ENCODE measurements around the gene HNRNPA2B1. TPM values are rescaled to one million over a fixed set of nuclear protein-coding genes. Genes with fewer than 3 reads are reported as not detected.
"Not testable (repeated sequence)": the region's sequence is repeated elsewhere in the genome, so short reads cannot be mapped to it uniquely, and the experiment has no call there.

HNRNPA2B1 gene
- total RNA-seq, 1 experiment from 2014 or later = 335 TPM

DNA sequence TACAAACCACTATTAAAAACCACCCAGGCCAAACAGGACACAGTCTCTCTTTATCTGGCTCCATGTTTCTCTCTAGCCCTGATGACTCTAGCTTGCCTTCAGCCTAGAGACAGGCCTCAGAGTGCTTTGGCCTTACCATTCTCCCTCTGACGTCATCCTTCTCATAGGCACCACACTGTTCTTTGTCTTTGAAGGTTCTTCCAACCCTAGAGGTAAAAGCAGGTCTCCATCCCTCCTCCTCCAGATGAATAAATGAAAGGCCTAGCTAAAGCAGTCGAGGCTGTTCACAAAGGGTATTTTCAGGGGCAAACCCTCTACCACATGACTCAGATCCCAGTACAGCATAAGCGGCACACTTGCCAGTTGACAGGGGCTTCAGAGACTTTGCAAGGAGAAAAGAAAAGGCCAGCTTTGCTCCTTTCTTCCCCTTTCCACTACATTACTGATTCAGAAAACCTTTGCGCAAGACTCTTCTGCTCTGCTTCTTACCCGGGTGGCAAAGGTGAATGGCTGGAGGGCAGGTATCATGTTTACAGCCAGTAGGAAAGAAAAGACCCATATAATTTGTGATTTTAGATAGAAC, 33.8 kb downstream of the HNRNPA2B1 start:
- no peak for DNase-seq (ENCODE audit: low spot score)

DNA sequence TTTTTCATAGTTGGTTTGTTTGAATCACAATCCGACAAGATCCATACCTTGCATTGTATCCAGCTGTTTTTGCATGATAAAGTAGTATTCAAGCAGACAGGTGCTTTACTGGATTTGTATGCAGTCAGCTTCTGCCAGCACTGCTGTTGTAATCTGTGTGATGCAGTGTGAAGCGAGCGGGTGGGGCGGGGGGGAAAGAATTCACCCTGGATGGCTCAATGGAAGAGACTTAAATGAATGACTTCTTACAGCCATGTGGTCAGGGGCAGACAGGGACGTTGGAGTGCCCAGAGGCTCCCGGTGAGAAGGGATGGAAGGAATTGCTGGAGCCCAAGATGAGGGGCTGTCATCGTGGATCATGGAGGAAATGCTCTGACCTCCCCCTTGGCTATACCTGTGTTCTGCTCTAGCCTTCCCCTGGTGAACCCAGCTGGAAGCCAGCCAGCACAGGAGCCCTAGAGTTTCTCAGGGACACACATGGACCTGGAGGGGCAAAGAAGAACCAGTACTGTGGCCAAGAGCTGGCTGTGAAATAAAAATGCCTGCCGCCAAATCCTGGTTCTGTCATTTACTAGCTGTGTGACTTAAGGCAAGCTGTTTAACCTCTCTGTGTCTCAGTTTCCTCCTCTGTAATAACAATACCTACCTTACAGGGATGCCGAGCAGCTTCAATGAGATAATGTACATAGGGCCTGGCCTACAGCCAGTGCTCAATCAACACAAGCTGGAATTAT, 34.4 kb downstream of the HNRNPA2B1 start:
- DNase-seq (ENCODE audit: low spot score) = no peak

DNA sequence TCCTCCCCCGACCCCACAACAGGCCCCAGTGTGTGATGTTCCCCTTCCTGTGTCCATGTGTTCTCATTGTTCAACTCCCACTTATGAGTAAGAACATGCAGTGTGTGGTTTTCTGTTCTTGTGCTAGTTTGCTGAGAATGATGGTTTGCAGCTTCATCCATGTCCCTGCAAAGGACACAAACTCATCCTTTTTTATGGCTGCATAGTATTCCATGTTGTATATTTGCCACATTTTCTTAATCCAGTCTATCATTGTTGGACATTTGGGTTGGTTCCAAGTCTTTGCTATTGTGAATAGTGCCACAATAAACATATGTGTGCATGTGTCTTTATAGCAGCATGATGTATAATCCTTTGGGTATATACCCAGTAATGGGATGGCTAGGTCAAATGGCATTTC, 36.7 kb downstream of the HNRNPA2B1 start:
- DNase-seq (ENCODE audit: low spot score) = not testable (repeated sequence)

DNA sequence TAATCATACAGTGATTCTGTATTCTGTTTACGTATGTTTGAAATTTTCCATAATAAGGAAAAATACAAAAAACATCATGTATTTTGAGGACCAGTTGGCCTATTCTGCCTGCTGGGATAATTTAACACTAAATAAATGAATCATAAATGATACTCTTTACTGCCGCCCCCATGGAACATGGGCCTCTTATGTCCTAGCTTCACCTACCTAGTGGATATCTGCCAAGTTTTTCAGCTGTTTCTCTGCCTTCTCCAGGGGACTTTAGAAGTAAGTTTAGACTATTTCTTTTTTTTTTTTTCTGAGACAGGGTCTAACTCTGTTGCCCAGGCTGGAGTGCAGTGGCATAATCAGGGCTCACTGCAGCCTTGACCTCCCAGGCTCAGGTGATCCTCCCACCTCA, 38.1 kb downstream of the HNRNPA2B1 start:
- no peak for DNase-seq (ENCODE audit: low spot score)

DNA sequence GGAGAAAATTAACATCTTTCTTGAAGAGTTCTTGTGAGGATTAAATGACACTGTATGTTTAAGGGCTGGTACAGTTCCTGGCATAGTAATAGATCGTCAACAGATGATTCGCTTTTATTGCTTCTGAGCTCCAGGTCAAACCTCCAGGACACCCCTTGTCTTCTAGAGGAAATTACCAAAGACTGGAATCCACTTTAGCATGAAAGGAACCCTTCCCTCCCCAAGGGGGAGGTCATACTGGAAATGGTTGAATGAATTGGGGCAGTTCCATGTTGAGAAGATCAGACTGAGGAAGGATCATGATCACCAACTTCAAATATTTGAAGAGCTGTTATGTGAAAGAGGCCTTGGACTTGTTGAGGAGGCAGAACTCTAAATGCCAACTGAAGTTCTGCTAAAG, 39.6 kb downstream of the HNRNPA2B1 start:
- no peak for DNase-seq (ENCODE audit: low spot score)

DNA sequence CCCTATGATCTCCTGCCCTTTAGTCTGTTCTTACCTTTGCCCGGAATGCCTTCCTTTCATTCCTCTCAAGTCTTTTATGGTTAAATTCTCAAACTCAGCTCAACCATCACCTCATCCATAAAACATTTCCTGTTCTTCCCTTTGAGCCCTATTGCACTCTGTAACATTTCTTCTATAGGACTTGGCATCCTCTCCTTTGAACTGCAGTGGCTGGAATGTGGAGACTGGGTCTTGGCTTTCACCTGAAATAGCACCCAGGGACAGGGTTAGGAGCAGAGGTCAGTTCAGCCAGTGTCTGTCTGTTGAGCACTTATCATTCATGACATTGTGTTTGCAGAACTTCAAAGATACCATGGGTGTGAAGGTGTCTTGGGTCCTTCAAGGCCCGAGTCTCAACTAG, 41.3 kb downstream of the HNRNPA2B1 start:
- DNase-seq (ENCODE audit: low spot score) = no peak

DNA sequence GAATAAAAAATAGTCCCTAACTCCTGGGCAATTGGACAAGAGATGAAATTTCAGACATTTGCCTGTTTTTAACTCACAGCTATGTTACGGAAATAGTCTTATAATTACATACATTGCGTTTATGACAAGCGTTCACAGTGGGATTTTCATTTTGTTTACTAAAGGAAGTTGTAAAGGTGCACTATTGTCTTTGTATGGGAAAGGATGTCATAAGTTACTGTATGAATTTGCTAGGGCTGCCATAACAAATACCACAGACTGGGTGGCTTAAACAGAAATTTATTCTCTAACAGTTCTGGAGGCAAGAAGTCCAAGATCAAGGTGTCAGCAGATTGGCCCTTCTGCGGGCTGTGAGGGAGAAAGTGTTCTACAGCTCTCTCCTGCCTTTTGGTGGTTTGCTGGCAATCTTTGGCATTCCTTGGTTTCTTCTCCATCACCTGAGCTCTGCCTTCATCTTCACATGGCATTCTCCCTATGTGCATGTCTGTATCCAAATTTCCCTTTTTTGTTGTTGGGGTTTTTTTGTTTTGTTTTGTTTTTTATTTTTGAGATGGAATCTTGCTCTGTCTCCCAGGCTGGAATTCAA, 42.9 kb downstream of the HNRNPA2B1 start:
- no peak for DNase-seq (ENCODE audit: low spot score)

DNA sequence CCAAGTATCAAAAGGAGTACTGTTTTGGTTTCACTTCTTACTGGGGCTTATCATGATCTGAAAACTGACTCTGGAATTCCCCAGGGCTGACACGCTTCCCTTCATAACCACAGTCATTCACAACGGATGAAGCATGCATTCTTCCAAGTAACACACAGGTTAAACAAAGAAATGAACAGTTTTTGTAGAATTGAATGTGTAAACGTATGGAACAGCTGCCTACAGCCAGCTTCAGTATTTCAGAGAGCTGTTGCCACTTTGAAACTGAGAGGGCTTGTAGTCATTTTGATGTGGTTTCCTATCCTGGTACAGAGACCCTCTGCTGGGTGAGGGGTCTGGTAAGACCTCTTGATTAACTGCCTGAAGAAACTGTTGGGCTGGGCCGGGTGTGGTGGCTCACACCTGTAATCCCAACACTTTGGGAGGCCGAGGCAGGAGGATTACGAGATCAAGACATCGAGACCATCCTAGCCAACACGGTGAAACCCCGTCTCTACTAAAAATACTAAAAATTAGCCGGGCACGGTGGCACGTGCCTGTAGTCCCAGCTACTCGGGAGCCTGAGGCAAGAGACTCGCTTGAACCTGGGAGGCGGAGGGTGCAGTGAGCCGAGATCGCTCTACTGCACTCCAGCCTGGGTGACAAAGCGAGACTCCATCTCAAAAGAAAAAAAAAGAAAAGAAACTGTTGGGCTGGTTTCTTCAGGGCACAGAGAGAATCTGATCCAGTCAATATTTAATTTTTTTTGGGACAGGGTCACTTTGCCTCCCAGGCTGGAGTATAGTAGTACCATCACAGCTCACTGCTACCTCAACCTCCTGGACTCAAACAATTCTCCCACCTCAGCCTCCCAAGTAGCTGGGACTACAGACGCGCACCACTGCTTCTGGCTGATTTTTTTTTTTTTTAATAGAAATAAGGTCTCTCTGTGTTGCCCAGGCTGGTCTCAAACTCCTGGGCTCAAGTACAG, 43.8 kb downstream of the HNRNPA2B1 start:
- peak; percentile 98 for DNase-seq (ENCODE audit: low spot score)

DNA sequence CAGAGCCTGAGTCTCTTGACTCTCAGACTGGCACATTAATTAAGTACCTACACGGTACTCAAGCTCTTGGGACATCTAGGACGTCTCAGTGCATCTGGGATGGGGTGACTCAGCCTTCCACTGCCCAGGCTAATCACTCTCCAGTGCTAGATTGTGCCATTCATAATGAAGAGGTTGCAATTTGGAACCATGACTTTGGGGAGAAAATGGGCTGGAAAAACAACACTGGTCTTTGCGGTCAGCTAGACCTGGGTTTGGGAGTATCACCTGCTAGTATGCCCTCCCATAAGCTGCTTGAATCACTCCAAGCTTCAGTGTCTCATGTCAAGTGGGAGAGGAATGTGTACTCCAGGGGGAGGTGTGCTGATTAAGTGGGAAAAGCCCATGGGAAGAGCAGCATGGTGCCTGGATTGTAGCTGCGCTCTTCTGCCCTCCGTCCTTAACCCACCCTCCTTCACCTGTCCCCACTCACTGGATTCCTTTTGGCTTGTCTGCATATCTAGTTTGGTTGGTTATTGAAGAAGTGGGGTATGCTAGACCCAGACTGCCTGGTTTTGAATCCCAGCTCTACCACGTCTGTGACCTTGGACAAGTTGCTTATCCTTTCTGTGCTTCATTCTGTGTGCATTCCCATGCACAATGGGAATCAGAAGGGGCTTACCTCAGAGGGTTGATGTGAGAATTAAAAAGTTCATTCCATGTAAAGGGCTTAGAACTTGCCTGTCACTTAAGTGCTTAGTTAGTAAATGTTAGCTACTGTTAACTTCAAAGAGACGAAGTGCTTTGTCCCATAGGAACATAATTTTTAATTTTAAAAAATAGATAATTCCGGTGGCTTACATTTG, 44.8 kb downstream of the HNRNPA2B1 start:
- peak; percentile 85 for DNase-seq (ENCODE audit: low spot score)

DNA sequence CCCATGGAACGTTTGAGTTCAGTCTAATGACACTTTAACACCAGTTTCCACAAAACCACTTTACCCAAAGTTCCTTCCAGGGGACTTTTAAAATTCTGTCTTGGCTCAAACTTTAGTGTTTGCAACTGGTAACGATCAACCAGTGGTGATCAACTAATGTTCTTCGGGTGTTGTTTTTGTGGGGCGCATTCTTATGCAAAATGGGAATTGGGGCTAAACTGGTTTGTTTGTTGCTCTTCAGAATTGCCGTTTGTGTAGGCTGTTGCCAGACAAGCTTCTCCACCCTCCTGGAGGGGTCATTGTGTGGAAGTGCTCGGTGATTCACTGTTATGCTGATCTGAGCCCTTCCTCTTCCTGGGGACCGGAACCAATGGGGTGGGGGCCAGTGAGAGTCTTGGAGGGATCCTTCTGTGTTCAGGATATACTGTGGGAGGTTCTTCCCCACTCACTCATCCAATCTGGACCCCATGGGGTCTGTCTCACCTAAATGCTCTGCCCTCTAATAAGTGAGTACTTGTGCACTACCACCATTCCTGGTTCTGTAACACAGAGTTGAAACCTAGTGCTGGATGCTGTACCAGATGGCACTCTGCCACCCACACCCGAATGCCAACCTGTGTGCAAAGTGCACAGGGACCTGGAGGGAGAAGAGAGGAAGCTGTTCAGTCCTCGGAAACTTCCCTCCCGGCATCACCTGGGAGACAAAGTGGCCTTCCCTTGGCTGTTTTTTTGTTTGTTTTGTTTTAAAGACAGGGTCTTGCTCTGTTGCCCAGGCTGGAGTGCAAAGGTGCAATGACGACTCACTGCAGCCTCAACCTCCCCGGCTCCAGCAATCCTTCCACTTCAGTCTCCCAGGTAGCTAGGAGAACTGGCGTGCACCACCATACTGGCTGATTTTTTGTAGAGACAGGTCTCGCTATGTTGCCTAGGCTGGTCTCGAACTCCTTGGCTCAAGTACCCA, 46.4 kb downstream of the HNRNPA2B1 start:
- no peak for DNase-seq (ENCODE audit: low spot score)

DNA sequence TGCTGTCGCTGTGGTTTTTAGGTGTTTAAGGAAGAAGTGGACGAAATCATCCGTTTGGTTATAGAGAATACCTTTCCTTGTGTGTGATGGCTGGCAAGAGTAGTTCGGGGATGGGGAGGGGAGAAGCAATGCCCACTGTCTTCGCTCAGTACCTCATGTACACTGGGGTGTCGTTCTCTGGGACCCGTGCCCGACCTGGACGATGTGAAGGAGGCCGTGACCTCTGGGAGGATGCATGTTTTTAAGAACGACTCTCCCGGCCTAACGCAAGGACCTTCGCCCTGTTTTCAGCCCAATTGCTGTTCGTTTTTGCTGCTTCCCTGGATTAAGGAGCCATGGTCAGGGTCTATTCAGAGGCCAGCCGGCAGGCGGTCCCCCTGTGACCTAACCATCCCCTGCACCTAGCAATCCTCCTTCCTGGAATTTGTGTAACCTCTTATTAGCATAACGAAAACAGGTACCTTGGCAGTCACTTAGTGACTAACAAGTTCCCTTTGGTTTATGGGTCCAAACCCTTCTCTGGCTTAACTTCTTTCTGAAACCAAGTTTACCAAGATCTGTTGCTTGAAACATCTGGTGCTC, 47.2 kb downstream of the HNRNPA2B1 start:
- no peak for DNase-seq (ENCODE audit: low spot score)

DNA sequence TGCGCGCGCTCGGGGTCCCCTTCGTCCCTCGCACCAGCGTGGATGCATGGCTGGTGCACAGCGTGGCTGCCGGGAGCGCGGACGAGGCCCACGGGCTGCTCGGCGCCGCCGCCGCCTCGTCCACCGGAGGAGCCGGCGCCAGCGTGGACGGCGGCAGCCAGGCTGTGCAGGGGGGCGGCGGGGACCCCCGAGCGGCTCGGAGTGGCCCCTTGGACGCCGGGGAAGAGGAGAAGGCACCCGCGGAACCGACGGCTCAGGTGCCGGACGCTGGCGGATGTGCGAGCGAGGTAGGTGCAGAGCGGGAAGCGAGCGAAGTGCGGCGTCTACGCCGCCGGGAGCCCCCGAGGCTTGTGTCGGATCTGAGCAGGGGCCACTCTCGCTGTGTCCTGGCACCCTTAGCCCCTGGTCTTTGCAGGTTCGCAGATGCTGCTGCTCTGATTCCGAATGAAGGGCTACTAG, 47.7 kb downstream of the HNRNPA2B1 start:
- not testable (repeated sequence) for DNase-seq (ENCODE audit: low spot score)

DNA sequence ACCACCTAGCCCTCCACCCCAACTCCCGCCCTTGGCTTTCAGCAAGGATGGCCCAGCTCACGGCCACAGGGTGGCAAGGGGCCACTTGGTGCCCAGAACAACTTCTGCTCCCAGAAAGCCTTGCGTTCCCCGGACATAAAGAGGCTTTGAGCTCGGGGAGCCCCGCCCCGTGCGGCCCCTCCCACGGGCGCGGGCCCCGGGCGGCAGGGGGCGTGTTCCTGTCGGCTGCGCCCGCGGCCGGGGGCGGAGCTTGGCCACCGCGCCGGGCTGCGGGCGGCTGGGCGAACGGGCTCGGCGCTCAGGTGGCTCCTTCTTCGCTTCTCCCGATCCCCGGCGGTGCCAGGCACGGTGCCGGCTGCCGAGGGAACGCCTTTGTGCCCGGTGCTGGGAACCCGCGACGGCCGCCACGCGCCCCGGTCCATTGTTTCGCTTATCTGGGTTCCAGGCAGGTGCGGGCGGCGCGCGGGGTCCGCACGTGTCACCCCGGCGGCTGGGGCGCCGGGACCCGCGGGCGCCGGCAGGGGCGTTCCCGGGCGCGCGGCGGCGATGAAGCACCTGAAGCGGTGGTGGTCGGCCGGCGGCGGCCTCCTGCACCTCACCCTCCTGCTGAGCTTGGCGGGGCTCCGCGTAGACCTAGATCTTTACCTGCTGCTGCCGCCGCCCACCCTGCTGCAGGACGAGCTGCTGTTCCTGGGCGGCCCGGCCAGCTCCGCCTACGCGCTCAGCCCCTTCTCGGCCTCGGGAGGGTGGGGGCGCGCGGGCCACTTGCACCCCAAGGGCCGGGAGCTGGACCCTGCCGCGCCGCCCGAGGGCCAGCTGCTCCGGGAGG, 48.4 kb downstream of the HNRNPA2B1 start, which contains the start of gene NFE2L3:
Gene NFE2L3, plus strand, starts transcription at position 246 of the 829 bp plus-strand sequence. Its CDS starts 301 bp downstream, at position 547.
- peak; percentile 81 for DNase-seq (ENCODE audit: low spot score)

DNA sequence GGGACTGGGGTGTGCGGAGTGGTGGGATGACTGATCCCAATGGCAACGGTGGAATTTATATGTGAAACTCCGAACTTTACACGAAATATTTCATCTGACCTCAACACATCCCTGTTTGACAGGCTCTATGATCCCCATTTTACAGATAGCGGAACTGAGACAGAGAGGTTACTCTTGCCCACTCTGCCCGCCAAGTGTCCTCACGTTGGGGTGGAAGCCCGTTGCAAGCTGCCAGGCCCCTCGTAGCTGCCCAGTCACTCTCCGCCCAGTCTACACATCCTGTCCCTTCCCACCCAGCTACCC, 48.9 kb downstream of the HNRNPA2B1 start:
- DNase-seq (ENCODE audit: low spot score) = no peak

DNA sequence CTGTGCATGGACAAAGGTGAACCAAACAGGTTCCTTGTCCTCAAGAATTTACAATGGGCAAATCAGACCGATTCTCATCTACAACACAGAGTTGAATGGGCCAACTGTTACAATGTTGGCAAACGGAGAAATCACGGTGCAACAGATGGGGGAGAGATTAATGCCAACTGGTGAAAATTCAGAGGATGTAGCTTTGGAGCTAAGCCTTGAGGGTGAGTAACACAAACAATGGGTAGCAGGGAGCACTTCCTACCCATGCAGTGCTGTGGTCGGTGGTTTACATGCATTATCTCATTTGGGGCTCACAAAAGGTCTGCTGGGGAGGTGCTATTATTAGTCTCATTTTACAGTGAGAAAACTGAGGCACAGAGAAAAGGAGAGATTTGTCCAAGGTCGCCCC, 49.5 kb downstream of the HNRNPA2B1 start:
- DNase-seq (ENCODE audit: low spot score) = no peak

DNA sequence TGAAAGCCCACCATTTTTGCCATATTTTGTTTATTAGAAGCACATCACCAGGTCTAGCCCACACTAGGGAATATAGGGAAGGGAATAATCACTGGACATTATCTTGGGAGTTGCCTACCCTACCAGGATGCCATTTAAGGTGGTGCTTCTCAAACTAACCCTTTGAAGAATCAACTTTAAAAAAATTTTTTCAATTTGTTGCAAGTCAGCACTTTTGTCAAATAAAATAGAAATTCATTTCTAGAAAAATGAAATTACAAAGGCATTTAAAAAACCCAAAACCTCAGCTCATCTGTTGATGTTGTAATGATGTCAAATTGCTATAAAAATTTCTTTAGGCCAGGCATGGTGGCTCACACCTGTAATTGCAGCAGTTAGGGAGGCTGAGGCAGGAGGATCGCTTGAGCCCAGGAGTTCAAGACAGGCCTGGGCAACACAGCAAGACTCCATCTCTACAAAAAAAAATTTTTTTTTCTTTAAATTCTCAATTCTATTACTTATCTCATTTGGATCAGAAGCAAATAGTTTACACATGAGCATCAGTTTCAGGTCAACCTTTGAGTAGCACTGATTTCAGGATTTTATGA, 51.1 kb downstream of the HNRNPA2B1 start:
- no peak for DNase-seq (ENCODE audit: low spot score)

DNA sequence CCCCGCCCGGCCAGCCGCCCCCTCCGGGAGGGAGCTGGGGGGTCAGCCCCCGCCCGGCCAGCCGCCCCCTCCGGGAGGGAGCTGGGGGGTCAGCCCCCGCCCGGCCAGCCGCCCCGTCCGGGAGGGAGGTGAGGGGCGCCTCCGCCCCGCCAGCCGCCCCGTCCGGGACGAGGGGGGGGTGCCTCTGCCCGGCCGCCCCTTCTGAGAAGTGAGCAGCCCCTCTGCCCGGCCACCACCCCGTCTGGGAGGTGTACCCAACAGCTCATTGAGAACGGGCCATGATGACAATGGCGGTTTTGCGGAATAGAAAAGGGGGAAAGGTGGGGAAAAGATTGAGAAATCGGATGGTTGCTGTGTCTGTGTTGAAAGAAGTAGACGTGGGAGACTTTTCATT, 52.2 kb downstream of the HNRNPA2B1 start:
- not testable (repeated sequence) for DNase-seq (ENCODE audit: low spot score)

DNA sequence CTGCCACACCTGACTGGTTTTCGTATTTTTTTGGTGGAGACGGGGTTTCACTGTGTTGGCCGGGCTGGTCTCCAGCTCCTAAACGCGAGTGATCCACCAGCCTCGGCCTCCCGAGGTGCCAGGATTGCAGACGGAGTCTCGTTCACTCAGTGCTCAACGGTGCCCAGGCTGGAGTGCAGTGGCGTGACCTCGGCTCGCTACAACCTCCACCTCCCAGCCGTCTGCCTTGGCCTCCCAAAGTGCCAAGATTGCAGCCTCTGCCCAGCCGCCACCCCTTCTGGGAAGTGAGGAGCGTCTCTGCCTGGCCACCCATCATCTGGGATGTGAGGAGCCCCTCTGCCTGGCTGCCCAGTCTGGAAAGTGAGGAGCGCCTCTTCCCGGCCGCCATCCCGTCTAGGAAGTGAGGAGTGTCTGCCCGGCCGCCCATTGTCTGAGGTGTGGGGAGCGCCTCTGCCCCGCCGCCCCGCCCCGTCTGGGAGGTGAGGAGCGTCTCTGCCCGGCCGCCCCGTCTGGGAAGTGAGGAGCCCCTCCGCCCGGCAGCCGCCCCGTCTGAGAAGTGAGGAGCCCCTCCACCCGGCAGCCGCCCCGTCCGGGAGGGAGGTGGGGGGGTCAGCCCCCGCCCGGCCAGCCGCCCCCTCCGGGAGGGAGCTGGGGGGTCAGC, 52.8 kb downstream of the HNRNPA2B1 start:
- DNase-seq (ENCODE audit: low spot score) = not testable (repeated sequence)
